GM23338 (cell line): ENCODE results near the gene ABHD14A. TPM values are rescaled to one million over a fixed set of nuclear protein-coding genes. Genes with fewer than 3 reads are reported as not detected.

Experiments used
- ATAC-seq: fragments of 200-7000 bp; cut with Tn5 transposase; 3 replicates; pipeline ENCODE4 v1.9.1; 2020
- DNase-seq: peaks from one replicate; pipeline ENCODE4 v3.0.0-alpha.2; 2015; ENCODE audit warnings: low spot score
- H2AFZ ChIP-seq: fragments of 200-600 bp; sonication (generic); 2 replicates; pipeline ENCODE4 v1.8.0; 2016; ENCODE audit warnings: antibody characterized with exemption, mild to moderate bottlenecking, moderate library complexity
- H3F3A ChIP-seq: fragments of 200-600 bp; sonication (generic); replicated peaks from 2 replicates; pipeline ENCODE4 v1.8.0; 2017; ENCODE audit warnings: antibody characterized with exemption, mixed run types, low read depth
- H3K27ac ChIP-seq: fragments of 200-600 bp; sonication (generic); 2 replicates; pipeline ENCODE4 v1.6.1; 2016; ENCODE audit warnings: low read depth
- H3K27me3 ChIP-seq: fragments of 200-600 bp; sonication (generic); 2 replicates; pipeline ENCODE4 v1.8.0; 2016; ENCODE audit warnings: mild to moderate bottlenecking, mixed run types, moderate library complexity; ENCODE audit not compliant: insufficient read depth
- H3K36me3 ChIP-seq: fragments of 200-600 bp; sonication (generic); 2 replicates; pipeline ENCODE4 v1.8.0; 2016; ENCODE audit warnings: mild to moderate bottlenecking; ENCODE audit not compliant: insufficient read depth
- H3K4me1 ChIP-seq: fragments of 200-600 bp; sonication (generic); 2 replicates; pipeline ENCODE4 v1.8.0; 2016; ENCODE audit warnings: mild to moderate bottlenecking, moderate library complexity; ENCODE audit not compliant: insufficient read depth
- H3K4me2 ChIP-seq: fragments of 200-600 bp; sonication (generic); 2 replicates; pipeline ENCODE4 v1.7.1; 2017; ENCODE audit warnings: mixed run types
- H3K4me3 ChIP-seq: fragments of 200-600 bp; sonication (generic); 2 replicates; pipeline ENCODE4 v1.6.1; 2016; ENCODE audit warnings: mixed run types
- H3K79me2 ChIP-seq: fragments of 200-600 bp; sonication (generic); replicated peaks from 2 replicates; pipeline ENCODE4 v1.8.0; 2017; ENCODE audit warnings: mild to moderate bottlenecking; ENCODE audit not compliant: insufficient read depth
- H3K9me2 ChIP-seq: fragments of 200-600 bp; sonication (generic); 2 replicates; pipeline ENCODE4 v1.8.0; 2017; ENCODE audit not compliant: insufficient read depth
- H4K20me1 ChIP-seq: fragments of 200-600 bp; sonication (generic); replicated peaks from 2 replicates; pipeline ENCODE4 v1.8.0; 2017; ENCODE audit warnings: mild to moderate bottlenecking; ENCODE audit not compliant: insufficient read depth
- H3K27ac Mint-ChIP-seq: 2 replicates; pipeline ENCODE4 v1.8.0; 2020; ENCODE audit warnings: inconsistent platforms, mild to moderate bottlenecking, moderate library complexity, mixed read lengths
- H3K27me3 Mint-ChIP-seq: 3 replicates; pipeline ENCODE4 v1.8.0; 2022; ENCODE audit warnings: low read depth, mild to moderate bottlenecking, moderate library complexity, mixed read lengths, inconsistent platforms; ENCODE audit not compliant: insufficient read depth, poor library complexity
- H3K36me3 Mint-ChIP-seq: 3 replicates; pipeline ENCODE4 v1.8.0; 2021; ENCODE audit warnings: low read depth, mild to moderate bottlenecking, inconsistent platforms, moderate library complexity, mixed read lengths
- H3K4me1 Mint-ChIP-seq: 3 replicates; pipeline ENCODE4 v1.8.0; 2020; ENCODE audit warnings: mild to moderate bottlenecking, inconsistent platforms, mixed read lengths
- H3K4me3 Mint-ChIP-seq: 3 replicates; pipeline ENCODE4 v1.8.0; 2021; ENCODE audit warnings: moderate library complexity, mild to moderate bottlenecking, inconsistent platforms, mixed read lengths
- H3K9me3 Mint-ChIP-seq: 3 replicates; pipeline ENCODE4 v1.8.0; 2020; ENCODE audit warnings: moderate library complexity, mild to moderate bottlenecking, inconsistent platforms, mixed read lengths
- CREB1 ChIP-seq: fragments of 250-450 bp; sonication (Bioruptor Pico); IDR thresholded peaks from 2 replicates; pipeline ENCODE4 v1.5.0; 2020; ENCODE audit warnings: low read depth, mild to moderate bottlenecking, moderate library complexity
- EZH2 ChIP-seq: fragments of 200-600 bp; sonication (generic); IDR thresholded peaks from one replicate; pipeline ENCODE4 v1.8.0; 2017; ENCODE audit warnings: antibody characterized with exemption, mild to moderate bottlenecking, low read depth; ENCODE audit not compliant: unreplicated experiment
- JUNB ChIP-seq: IDR thresholded peaks from one replicate; pipeline ENCODE4 v1.6.1; 2016; ENCODE audit warnings: antibody characterized with exemption; ENCODE audit not compliant: unreplicated experiment
- NANOG ChIP-seq: IDR thresholded peaks from 2 replicates; pipeline ENCODE4 v1.6.1; 2016; ENCODE audit warnings: antibody characterized with exemption, borderline replicate concordance
- REST ChIP-seq: IDR thresholded peaks from one replicate; pipeline ENCODE4 v1.6.1; 2018; ENCODE audit warnings: antibody characterized with exemption; ENCODE audit not compliant: unreplicated experiment
- STAT1 ChIP-seq: IDR thresholded peaks from one replicate; pipeline ENCODE4 v1.6.1; 2016; ENCODE audit warnings: antibody characterized with exemption; ENCODE audit not compliant: unreplicated experiment
- ZNF114 ChIP-seq: fragments of 250-450 bp; sonication (Bioruptor Pico); IDR thresholded peaks from 2 replicates; pipeline ENCODE4 v1.5.0; 2020; ENCODE audit warnings: mild to moderate bottlenecking, moderate library complexity
- ZNF331 ChIP-seq: fragments of 250-450 bp; sonication (Bioruptor Pico); IDR thresholded peaks from 2 replicates; pipeline ENCODE4 v1.5.0; 2020; ENCODE audit warnings: low read depth, mild to moderate bottlenecking, moderate library complexity
- polyA plus RNA-seq: library from polyadenylated mRNA; unstranded; fragments of >200 nt; fragmentation: Nextera tagmentation; extraction: Ambion mirVana; gene quantifications from 2 replicates; pipeline ENCODE4 v1.2.1, GENCODE V29; 2016
- total RNA-seq: library from RNA; depleted of rRNA; stranded (reverse); fragments of >200 nt; shearing (Covaris generic); gene quantifications from 2 replicates; pipeline ENCODE4 v1.2.3, GENCODE V29; 2014

The ABHD14A gene
- total and polyA plus RNA-seq, 2 experiments from 2014 or later, result 7.8 to 12.7 TPM

DNA sequence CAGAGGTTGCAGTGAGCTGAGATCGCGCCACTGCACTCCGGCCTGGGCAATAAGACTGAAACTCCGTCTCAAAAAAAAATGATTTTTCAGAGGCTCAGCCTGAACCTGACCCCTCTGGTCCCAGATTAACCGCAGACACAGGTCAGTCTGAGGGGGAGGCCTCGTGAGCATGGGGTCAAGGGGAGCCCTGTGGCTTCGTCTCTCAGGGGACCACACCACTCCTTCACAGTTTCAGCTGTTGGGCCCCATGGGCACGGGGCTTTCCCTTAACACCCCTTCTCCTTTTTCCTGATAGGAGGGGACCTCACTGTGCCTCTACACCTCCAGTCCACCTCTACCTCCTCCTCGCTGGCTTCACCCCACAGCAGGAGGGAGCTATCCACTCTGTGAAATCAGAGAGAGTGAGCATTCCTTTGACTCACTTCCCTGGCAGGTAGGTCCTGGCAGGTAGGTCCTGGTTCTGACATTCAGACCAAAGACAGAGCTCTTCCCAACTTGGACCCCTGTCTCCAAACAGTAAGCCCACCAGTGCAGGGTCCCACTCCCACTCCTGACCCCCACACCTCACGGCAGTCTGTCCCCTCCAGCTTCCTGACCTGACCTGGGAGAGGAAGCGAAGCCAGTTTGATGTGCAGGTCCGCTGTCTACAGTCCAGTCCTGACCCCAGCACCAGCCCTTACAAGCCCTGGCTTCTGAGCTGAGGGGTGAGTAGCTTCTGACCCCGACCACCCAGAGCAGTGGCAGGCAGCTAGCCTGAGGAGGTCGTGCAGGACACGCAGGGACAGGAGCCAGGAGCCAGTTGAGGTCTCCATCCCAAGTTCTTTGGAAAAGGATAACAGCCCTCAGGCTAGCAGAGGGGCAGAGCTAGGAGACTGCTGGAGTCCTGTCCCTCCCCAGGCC, 42.1 kb upstream of the ABHD14A start:
- no peaks in the 10 kb centered on the region for H3K9me2 ChIP-seq
- H3K4me3 ChIP-seq, result no peak overlapping the region
- no peak overlapping the region for H3K4me3 Mint-ChIP-seq
- no peaks in the 10 kb centered on the region for H3K79me2 ChIP-seq
- no peaks in the 10 kb centered on the region for H3K4me1 ChIP-seq
- H3K27ac Mint-ChIP-seq, result no peak overlapping the region
- no peaks in the 10 kb centered on the region for H3K27me3 ChIP-seq
- ATAC-seq (no peak), DNase-seq (no peak)
- H3K27me3 Mint-ChIP-seq, result peaks cover 2% of the 10 kb centered on the region
- no peak overlapping the region for H2AFZ ChIP-seq
- H3K27ac ChIP-seq, result no peak overlapping the region
- H3F3A ChIP-seq, result no peaks in the 10 kb centered on the region
- no peaks in the 10 kb centered on the region for H3K9me3 Mint-ChIP-seq
- H3K36me3 Mint-ChIP-seq, result peaks cover 68% of the 10 kb centered on the region
- TF ChIP-seq NANOG, result no peak
- TF ChIP-seq STAT1, result no peak
- TF ChIP-seq ZNF114 (CRISPR knock-in tag), result no peak
- TF ChIP-seq REST, result no peak
- no peak for TF ChIP-seq ZNF331 (CRISPR knock-in tag)
- peaks cover 7% of the 10 kb centered on the region for H3K36me3 ChIP-seq
- H3K4me2 ChIP-seq, result no peak overlapping the region
- no peaks in the 10 kb centered on the region; the same call in none of the 2 replicates for H4K20me1 ChIP-seq
- H3K4me1 Mint-ChIP-seq, result no peaks in the 10 kb centered on the region

- Mint-ChIP-seq H3K9me3 (no peaks in the 10 kb centered on the region), H3K4me3 (no peak overlapping the region), H3K36me3 (peaks cover 77% of the 10 kb centered on the region), H3K27me3 (peaks cover 2% of the 10 kb centered on the region), H3K27ac (no peak overlapping the region), H3K4me1 (no peaks in the 10 kb centered on the region)
- Histone ChIP-seq H3K4me2 (no peak overlapping the region), H3K27me3 (no peaks in the 10 kb centered on the region), H3K4me1 (no peaks in the 10 kb centered on the region), H3K36me3 (peaks cover 7% of the 10 kb centered on the region), H3K9me2 (no peaks in the 10 kb centered on the region), H3K4me3 (no peak overlapping the region), H2AFZ (no peak overlapping the region), H3K79me2 (no peaks in the 10 kb centered on the region), H3K27ac (no peak overlapping the region), H4K20me1 (no peaks in the 10 kb centered on the region; the same call in none of the 2 replicates), H3F3A (no peaks in the 10 kb centered on the region)
- ATAC-seq (no peak), DNase-seq (no peak)
- TF ChIP-seq CREB1 (CRISPR knock-in tag) (no peak), REST (no peak), JUNB (no peak), ZNF331 (CRISPR knock-in tag) (no peak), EZH2 (no peak), NANOG (no peak)
Measured at GRCh38 chr3:51933471-51934138, 41.3 kb upstream of the ABHD14A start.
